ENCODE data around the gene CELA1.
"Not testable (repeated sequence)": the region's sequence is repeated elsewhere in the genome, so short reads cannot be mapped to it uniquely, and the experiment has no call there.

CELA1 gene

GRCh38 chr12:51321882-51322281, 24.6 kb downstream of the CELA1 start:
- Mint-ChIP-seq H3K36me3 (ENCODE audit: low read depth) (peaks cover 36% of the 10 kb centered on the region), H3K27me3 (no peaks in the 10 kb centered on the region), H3K27ac (peak overlapping the region; percentile 98)

GRCh38 chr12:51320695-51321320, 25.7 kb downstream of the CELA1 start:
- H3K9me3 Mint-ChIP-seq = no peaks in the 10 kb centered on the region
- H3K27me3 Mint-ChIP-seq = no peaks in the 10 kb centered on the region
- H3K36me3 Mint-ChIP-seq (ENCODE audit: low read depth) = peaks cover 40% of the 10 kb centered on the region
- H3K27ac Mint-ChIP-seq = peak overlapping the region; percentile 98
- peaks cover 81% of the 10 kb centered on the region for H3K4me1 Mint-ChIP-seq (ENCODE audit: low read depth)
- H3K4me3 Mint-ChIP-seq = peak overlapping the region; percentile 91

More at GRCh38 chr12:51321882-51322281, 24.6 kb downstream of the CELA1 start:
- Mint-ChIP-seq H3K9me3 (no peaks in the 10 kb centered on the region), H3K4me3 (peak overlapping the region; percentile 91), H3K4me1 (ENCODE audit: low read depth) (peaks cover 84% of the 10 kb centered on the region)

GRCh38 chr12:51320311-51320694, 26.2 kb downstream of the CELA1 start:
- Mint-ChIP-seq H3K4me1 (ENCODE audit: low read depth) (peaks cover 80% of the 10 kb centered on the region), H3K4me3 (peak overlapping the region; percentile 91), H3K9me3 (no peaks in the 10 kb centered on the region), H3K36me3 (ENCODE audit: low read depth) (peaks cover 40% of the 10 kb centered on the region), H3K27me3 (no peaks in the 10 kb centered on the region), H3K27ac (peak overlapping the region; percentile 53)

- Mint-ChIP-seq H3K4me3 (peak overlapping the region; percentile 40), H3K9me3 (no peaks in the 10 kb centered on the region), H3K4me1 (ENCODE audit: low read depth) (peaks cover 73% of the 10 kb centered on the region), H3K27ac (peak overlapping the region; percentile 80), H3K27me3 (no peaks in the 10 kb centered on the region), H3K36me3 (ENCODE audit: low read depth) (peaks cover 40% of the 10 kb centered on the region)
These were observed 27.5 kb downstream of the CELA1 start for GRCh38 chr12:51318846-51319599.

DNA sequence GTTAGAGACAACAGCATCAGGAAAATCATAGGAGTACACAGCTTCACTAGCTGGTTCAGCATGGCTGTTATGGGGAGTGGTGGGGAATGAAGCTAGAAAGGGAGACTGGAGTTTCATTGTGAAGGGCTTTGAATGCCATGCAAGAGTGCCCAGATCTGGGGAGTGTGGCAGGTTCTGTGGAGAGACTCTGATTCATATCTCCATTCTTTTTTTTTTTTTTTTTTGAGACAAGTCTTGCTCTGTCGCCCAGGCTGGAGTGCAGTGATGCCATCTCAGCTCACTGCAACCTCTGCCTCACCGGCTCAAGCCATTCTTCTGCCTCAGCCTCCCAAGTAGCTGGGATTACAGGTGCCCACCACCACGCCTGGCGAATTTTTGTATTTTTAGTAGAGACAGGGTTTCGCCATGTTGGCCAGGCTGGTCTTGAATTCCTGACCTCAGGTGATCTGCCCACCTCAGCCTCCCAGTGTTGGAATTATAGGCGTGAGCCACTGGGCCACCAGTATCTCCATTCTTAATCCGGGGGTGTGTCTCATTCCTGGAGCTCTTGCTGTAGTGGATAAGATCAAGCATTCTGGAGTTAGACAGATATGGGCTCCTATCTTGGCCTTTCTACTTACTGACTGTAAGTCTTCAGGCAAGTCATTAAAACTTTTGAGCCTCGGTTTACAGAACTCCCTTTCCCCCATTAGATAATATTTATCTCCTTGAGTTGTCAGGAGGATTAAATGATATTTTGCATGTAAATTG, 28.2 kb downstream of the CELA1 start:
- H3K9me3 Mint-ChIP-seq, H3K27me3 Mint-ChIP-seq: not testable (repeated sequence)
- peak overlapping the region; percentile 15 for H3K4me3 Mint-ChIP-seq
- peak overlapping the region; percentile 80 for H3K27ac Mint-ChIP-seq
- peaks cover 43% of the 10 kb centered on the region for H3K36me3 Mint-ChIP-seq (ENCODE audit: low read depth)
- H3K4me1 Mint-ChIP-seq (ENCODE audit: low read depth) = peaks cover 73% of the 10 kb centered on the region

- no peaks in the 10 kb centered on the region for H3K27me3 Mint-ChIP-seq
- H3K27ac Mint-ChIP-seq = no peak overlapping the region
- H3K4me1 Mint-ChIP-seq (ENCODE audit: low read depth) = peaks cover 55% of the 10 kb centered on the region
- no peak overlapping the region for H3K4me3 Mint-ChIP-seq
- H3K9me3 Mint-ChIP-seq = no peaks in the 10 kb centered on the region
- peaks cover 46% of the 10 kb centered on the region for H3K36me3 Mint-ChIP-seq (ENCODE audit: low read depth)
These were observed 35.1 kb downstream of the CELA1 start for GRCh38 chr12:51311389-51311788.

DNA sequence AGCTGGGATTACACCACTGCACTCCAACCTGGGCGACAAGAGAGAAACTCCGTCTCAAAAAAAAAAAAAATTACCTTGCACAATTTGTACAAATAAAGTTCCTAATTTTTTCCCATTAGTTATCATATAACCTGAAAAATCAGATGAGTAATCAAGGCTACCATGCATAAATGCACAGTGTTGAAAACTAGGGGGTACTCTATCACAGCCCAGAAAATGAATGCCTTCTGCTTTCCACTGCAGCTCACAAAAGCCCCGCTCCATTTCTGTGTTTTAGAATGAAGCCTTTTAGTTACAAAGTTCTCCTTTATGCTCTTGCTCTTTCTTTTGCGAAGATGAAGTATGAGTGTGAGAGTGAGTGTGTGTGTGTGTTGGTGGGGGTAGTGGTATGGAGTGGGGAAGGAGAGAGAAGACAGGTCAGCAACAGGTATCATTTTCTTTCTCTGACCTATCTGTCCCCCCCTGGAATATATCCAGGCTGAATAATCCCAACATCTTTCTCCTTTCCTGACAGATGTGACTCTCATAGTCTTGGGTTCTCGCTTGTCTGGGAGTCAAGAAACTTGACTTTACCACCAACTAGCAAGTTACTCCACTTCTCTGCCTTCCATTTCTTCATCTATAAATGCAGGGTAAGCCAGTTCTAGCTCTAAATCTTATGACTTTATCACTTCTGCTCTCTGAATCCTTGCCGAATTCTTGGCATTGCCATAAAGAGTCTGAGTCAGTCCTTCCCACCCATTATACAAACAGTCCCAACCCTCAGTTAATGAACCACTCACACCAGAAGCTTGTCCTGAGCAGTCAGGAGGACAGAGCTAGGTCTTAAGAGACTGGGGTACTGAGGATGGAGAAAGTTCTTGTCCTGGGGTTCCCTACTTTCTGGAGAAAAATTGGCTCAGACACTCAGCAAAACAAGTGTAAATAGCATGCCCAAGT, 38.6 kb downstream of the CELA1 start:
- peaks cover 48% of the 10 kb centered on the region for H3K4me1 Mint-ChIP-seq (ENCODE audit: low read depth)
- peaks cover 59% of the 10 kb centered on the region for H3K36me3 Mint-ChIP-seq (ENCODE audit: low read depth)
- H3K4me3 Mint-ChIP-seq = no peak overlapping the region
- no peaks in the 10 kb centered on the region for H3K9me3 Mint-ChIP-seq
- peak overlapping the region; percentile 65 for H3K27ac Mint-ChIP-seq
- no peaks in the 10 kb centered on the region for H3K27me3 Mint-ChIP-seq

- Mint-ChIP-seq H3K4me3 (no peak overlapping the region), H3K27ac (no peak overlapping the region), H3K4me1 (ENCODE audit: low read depth) (peaks cover 37% of the 10 kb centered on the region), H3K36me3 (ENCODE audit: low read depth) (peaks cover 59% of the 10 kb centered on the region), H3K9me3 (no peaks in the 10 kb centered on the region), H3K27me3 (no peaks in the 10 kb centered on the region)
These were observed 40.0 kb downstream of the CELA1 start for GRCh38 chr12:51306507-51306906.

DNA sequence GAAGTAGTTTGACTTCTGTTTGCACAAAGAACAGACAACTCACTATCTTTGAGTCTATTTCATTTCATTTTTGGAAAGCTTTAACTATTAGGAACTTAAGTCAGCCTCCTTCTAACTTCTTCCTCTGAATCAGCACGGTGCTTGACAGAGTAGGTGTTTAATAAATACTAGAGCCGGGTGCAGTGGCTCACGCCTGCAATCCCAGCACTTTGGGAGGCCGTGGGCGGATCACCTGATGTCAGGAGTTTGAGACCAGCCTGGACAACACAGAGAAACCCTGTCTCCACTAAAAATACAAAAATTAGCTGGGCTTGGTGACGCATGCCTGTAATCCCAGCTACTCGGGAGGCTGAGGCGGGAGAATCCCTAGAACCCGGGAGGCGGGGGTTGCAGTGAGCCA, 45.7 kb downstream of the CELA1 start:
- H3K4me1 Mint-ChIP-seq (ENCODE audit: low read depth); H3K9me3 Mint-ChIP-seq; H3K27me3 Mint-ChIP-seq; H3K4me3 Mint-ChIP-seq: not testable (repeated sequence)
- Mint-ChIP-seq H3K36me3 (ENCODE audit: low read depth) (peaks cover 48% of the 10 kb centered on the region), H3K27ac (peak overlapping the region; percentile 36)

- H3K4me1 Mint-ChIP-seq (ENCODE audit: low read depth) = peaks cover 24% of the 10 kb centered on the region
- H3K27me3 Mint-ChIP-seq = no peaks in the 10 kb centered on the region
- no peaks in the 10 kb centered on the region for H3K9me3 Mint-ChIP-seq
- H3K4me3 Mint-ChIP-seq = no peak overlapping the region
- peaks cover 44% of the 10 kb centered on the region for H3K36me3 Mint-ChIP-seq (ENCODE audit: low read depth)
- no peak overlapping the region for H3K27ac Mint-ChIP-seq
These were observed 50.8 kb downstream of the CELA1 start for GRCh38 chr12:51295651-51296050.

GRCh38 chr12:51294097-51294496, 52.4 kb downstream of the CELA1 start:
- Mint-ChIP-seq H3K36me3 (ENCODE audit: low read depth) (peaks cover 51% of the 10 kb centered on the region), H3K4me1 (ENCODE audit: low read depth) (peaks cover 30% of the 10 kb centered on the region), H3K4me3 (peak overlapping the region; percentile 47), H3K27ac (peak overlapping the region; percentile 94)
- not testable (repeated sequence) for H3K9me3 Mint-ChIP-seq, H3K27me3 Mint-ChIP-seq

DNA sequence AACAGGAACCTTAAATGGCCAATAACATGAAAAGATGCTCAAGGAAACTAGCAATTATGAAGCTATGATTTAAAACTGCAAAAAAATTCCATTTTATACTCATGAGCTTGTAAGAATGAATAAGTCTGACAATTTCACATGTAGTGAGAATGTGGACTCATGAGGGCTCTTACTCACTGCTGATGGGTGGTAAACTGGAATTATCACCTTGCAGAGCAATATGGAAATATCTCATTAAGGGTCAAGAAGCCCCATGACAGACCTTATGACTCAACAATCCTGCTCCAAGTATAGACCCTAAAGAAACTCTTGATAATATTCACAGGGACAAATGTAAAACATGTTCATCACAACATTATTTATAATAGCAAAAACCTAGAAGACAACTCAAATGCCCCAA, 52.8 kb downstream of the CELA1 start:
- peaks cover 31% of the 10 kb centered on the region for H3K4me1 Mint-ChIP-seq (ENCODE audit: low read depth)
- peaks cover 52% of the 10 kb centered on the region for H3K36me3 Mint-ChIP-seq (ENCODE audit: low read depth)
- H3K27me3 Mint-ChIP-seq = no peaks in the 10 kb centered on the region
- peak overlapping the region; percentile 94 for H3K27ac Mint-ChIP-seq
- H3K9me3 Mint-ChIP-seq = no peaks in the 10 kb centered on the region
- peak overlapping the region; percentile 47 for H3K4me3 Mint-ChIP-seq

DNA sequence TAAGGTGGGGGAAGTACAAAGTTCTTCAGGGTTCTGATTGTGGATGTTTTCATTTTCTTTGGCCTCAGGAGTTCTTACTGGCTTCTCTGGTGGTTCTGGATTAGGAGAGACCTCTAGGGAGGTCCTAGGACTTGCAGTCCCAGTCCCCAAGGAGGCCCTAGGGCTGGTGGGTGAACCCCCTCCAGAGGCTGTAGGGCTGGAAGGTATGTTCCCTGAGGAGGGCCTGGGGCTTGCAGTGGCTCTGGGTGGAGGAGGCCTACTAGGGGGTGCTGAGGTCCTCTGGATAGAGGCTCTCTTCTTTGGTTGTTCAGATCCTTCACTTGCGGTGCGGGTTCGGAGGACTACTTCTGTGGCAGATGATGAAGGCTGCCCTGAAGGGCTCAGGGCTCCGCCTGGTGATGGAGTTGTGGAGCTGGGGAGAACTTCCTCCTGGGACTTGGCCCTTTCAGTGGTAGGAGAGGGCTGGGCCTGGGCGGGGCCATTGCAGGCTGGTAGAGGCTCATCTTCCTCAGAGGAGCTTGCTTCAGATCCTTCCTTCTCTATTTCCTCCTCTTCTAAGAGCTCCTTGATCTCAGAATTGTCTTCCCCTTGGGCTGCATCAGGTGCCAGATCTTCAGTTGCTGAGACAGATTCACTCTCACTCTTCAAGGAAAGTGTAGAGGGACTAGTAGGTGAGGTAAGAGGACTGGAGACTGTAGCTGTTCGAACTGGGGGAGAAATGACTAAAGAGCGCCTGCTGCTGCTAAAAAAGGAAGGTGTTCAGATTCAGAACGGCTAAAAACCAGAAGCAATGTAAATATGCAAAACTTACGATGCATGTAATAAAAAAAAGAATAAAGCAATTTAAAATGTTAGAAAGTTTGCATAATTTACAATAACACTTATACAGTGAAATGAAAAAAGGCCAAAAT, 54.6 kb downstream of the CELA1 start:
- H3K4me1 Mint-ChIP-seq (ENCODE audit: low read depth) = peaks cover 31% of the 10 kb centered on the region
- H3K4me3 Mint-ChIP-seq, H3K27me3 Mint-ChIP-seq, H3K9me3 Mint-ChIP-seq: not testable (repeated sequence)
- H3K27ac Mint-ChIP-seq = peak overlapping the region; percentile 12
- H3K36me3 Mint-ChIP-seq (ENCODE audit: low read depth) = peaks cover 60% of the 10 kb centered on the region
